ENCODE data around the gene SP140L.
A peak's percentile ranks its signal among the peaks of the same experiment; 100 is the strongest.
"Not testable (repeated sequence)": the region's sequence is repeated elsewhere in the genome, so short reads cannot be mapped to it uniquely, and the experiment has no call there.

The SP140L gene

DNA sequence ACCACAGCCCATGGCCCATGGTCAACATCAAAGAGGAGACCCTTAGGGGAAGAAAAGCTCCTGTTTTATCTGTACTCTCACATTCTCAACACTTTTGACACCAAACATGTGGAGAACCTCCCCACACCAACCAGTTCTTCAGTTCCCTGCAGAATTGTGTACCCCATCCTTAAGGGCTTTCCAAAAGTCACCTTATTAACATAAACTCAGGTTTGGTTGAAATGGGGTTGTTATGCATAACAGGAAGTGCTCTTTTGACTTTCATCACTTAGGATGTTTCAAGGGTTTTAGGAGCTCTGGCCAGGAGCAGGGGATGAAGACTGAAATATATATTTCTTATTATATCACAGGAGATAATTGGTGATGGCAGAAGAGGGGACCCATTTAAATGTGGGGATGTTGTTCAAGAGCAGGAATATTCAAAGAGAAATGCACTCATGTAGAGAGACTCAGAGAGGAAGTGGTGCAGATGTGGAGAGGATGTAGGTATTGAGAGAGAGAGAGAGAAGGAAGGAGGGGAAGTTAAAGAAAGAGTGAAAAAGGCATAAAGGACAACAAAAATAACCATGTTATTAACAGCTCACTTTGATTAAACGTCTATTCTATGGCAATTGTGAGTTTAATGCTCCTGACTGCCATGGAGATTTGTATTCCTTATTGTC lies 35.2 kb downstream of the SP140L start:
- no peak for DNase-seq (ENCODE audit: low read depth in 2 of 2)

DNA sequence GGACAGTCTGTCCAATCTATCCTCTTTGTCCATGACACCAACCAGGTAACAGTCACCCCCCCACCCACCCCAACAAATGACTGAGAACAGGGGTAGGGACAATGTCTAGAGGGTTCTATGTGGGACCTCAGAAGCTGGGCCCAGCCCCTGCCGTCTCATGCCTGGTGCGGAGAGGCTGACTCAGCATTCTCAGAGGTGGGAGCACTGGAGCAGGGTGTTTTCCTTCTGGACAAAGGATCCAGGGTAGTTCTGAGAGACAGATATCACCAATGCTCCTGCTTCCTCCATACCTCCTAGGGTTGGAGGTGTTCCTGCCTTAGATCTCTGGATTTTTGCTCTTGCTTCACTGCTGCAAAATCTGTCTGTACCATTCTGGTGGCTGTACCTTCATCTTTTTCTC lies 55.1 kb downstream of the SP140L start:
- no peak for DNase-seq (ENCODE audit: low read depth in 2 of 2)

DNA sequence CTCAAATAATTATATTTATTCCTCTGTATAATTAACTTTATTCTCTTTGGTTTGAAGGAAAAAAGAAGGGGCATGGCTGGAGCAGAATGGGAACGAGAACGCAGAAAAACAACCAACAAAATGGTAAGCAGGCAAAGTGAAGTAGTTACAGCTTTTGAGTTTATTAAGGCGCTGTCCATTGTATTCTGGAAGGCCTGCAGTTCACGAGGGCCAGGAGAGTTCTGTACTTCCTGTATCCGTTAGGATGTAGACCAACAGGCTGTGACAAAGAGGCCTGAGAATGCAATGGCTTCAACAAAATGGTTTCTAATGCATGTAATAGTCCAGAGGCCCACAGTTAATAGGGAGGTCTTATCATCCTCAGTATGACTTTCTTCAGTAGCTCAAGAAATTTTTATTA lies 56.5 kb downstream of the SP140L start:
- no peak for DNase-seq (ENCODE audit: low read depth in 2 of 2)

DNA sequence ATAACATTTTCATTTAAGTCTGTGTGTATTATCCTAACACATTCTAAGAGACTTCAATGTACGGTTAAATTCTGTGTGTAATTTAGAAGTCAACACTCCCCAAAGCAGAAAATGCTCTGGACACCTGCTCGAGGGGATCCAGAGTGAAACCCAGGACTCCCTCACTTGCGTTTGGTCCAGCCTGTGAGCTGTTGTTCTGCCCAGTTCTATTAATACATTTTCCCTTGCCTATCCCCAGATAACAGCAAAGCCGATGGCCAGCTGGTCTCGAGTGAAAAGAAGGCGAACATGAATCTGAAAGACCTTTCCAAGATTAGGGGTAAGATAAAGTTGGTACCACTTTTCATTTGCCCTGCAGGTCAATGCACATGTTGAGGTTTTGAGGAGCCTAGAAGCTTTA lies 58.0 kb downstream of the SP140L start:
- DNase-seq (ENCODE audit: low read depth in 2 of 2): no peak

DNA sequence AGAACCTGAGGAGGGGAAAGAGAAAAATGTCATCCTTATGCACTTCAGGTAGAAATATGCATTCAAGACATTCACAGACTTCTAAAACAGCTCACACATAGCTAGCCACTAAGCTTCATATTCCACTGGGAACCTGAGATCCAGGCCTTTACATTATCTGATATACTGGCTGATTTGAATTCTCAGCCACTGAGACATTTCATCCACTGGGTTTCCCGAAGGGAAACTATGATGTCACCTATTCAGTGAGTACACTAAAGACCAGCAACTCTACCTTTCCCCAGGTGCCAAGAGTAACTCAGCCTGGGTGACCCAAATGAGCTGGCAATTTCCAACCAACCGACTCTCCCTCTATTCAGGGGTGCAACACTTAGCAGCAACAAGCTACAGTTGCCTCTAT lies 67.3 kb downstream of the SP140L start:
- DNase-seq (ENCODE audit: low read depth in 2 of 2): no peak

DNA sequence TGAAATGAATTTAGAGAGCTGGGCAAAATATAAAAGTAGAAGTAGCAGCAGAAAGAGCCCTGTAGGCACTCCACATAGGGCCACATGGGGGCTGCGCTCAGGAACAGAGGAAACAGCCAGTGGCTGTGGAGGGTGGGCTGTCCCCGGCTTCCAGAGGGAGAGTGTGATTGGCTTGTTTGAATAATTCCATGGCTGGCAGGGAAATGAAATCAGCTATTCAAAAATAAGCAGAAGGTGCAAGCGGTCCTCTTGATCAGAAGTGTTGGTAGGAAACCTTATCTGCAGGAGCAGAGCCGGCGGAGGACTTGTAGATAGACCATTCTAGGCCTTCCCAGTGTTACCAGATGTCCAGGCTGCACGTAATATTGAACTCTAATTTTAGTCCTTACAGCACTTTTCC lies 71.7 kb downstream of the SP140L start:
- not testable (repeated sequence) for DNase-seq (ENCODE audit: low read depth in 2 of 2)

DNA sequence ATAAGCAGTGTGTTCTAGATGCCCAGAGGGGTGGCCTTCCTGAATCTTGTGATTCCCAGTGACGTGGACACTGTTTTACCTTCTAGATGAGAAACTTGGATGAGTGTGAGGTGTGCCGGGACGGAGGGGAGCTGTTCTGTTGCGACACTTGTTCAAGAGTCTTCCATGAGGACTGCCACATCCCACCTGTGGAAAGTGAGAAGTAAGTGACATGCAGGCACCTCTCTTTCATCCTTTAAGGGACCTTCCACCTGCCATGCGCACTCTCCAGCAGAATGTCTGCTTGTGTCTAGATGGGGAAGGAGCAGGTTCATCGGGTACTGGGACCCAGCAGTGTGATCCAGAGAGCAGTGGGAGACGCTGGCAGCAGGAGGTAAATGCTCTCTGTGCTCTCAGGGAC lies 73.0 kb downstream of the SP140L start:
- DNase-seq (ENCODE audit: low read depth in 2 of 2): no peak

DNA sequence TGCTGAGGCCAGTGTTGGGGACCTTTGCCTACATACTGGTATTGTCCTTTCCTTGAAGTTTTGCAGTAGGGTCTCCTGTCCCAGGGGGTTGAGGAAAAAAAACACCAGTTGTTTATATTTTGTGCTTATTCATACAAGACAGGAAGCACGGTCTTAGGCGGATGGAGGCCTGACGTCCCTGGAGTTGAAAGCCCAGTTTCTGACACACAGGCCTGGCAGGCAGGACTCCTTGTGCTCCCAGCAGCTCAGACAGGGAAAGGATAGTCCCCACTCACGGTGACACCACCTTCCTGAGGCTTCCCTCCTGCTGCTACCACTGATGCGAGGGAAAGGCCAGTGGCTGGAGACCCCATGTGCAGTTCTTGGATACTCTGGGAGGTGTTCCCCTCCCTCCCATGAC lies 73.5 kb downstream of the SP140L start:
- DNase-seq (ENCODE audit: low read depth in 2 of 2): no peak

DNA sequence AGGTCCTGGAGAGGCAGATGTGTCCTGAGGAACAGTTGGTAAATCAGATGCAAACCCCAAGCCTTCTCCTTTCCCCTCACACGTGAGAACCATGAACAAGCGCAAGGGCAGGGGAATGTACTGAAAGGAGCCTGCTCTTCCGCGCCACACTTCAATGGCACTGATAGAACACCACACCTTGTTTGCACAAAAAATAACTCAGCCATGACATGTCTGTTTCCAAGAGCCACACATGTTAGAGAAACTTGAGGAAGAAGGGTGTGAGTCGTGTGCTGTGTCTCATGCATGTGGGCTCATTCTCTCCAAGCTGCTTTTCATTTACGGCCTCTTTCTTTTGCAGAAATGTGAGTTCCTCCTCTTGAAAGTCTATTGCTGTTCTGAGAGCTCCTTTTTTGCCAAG lies 74.0 kb downstream of the SP140L start:
- DNase-seq (ENCODE audit: low read depth in 2 of 2): not testable (repeated sequence)

DNA sequence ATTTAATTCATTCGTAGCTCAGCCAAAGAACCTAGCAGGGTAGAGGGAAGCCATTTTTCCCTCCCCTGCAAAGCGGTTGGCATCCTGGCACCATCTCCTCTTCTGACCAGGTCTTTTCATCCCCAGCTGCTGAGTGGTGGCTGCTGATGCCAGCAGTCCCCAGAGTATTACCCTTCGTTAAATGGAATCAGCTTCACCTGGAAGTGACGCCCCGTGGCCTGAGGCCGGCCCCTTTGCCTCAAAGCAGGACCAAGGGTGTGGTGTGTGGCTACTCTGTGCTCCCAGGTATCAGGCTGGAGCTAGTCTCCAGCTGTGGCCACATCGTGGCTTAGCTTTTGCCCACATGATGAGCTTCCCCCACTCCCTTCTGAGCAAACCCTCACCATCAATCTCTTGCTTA lies 76.8 kb downstream of the SP140L start:
- DNase-seq (ENCODE audit: low read depth in 2 of 2): no peak

DNA sequence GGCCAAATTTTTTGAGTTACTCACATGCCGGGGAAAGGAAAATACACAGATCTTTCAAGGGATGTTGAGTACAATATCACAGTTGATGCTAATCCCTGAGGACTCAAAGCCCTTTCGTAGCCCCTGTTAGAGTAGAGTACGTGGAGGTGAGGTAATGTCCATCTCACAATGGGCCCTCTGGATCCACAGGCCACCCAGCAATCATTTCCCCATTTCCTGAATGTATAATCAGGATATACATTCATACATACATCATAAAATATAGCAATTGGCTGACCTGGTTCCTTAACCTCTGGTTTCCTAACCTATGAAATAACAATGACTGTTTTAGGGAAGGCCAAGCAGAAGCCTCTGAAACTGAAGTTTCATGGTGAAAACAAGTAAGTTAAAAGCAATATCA lies 78.8 kb downstream of the SP140L start:
- no peak for DNase-seq (ENCODE audit: low read depth in 2 of 2)

DNA sequence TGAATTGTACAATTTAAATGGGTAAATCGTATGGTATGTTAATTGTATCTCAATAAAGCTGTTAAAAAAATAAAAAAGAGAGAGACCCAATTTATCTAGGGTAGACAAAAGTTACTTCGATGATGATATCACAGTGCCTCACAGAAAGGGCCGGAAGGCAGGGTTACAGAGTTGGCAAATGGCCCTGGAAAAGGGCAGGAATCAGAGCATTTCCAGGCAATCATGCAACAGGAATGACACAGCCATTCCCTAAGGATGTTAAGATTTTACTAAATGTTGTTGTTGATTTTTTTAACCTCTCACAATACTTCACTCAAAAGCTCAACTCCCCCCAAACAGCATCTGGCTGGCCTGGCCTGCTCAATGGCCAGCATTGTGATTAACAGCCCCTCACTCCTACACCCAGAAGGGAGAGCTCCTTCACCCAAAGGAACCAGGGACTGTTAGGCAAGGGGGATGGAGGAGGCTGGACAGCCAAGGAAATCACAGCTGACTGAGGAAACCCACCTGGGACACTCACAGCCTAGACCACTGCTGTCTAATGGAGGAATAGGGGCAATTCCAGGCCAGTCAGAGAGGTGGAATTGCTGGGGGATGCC lies 81.3 kb downstream of the SP140L start:
- DNase-seq (ENCODE audit: low read depth in 2 of 2): no peak

DNA sequence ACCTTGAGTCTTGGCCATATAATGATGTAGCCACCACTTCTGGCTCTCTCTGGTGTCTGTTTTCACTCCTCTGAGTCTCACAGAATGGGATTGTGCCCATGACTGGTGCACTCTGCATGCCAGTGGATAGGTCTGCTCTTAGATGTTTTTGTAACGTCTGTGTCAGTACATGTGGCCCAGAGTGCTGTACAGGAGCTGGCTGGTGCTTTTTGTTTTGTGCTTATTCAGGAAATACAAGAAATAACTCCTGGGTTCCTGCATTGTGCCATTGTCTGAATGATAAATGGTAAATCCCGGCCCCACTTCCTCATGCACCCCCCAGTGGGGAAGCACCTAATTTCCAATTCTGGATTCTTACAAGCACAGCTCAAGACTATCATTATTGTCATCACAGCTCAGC lies 82.3 kb downstream of the SP140L start:
- not testable (repeated sequence) for DNase-seq (ENCODE audit: low read depth in 2 of 2)

DNA sequence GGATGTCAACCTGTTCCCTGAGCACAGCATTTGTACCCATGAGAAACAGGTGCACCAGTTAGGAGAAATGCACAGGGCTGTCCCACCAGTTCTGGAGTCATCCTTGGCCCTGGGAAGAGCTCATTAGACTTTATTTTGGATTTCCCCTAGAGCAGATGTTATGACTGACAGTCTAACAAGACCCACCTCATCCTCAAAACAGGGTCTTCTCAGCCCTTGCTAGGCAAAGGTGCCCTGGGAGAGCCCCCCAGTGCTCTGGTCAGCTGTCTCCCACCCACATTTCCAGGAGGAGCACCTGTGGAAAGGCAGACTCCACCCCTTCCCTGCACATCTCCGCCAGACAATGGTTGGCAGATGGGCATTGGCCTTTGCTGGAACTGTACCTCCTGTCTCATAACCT lies 83.3 kb downstream of the SP140L start:
- DNase-seq (ENCODE audit: low read depth in 2 of 2): no peak

DNA sequence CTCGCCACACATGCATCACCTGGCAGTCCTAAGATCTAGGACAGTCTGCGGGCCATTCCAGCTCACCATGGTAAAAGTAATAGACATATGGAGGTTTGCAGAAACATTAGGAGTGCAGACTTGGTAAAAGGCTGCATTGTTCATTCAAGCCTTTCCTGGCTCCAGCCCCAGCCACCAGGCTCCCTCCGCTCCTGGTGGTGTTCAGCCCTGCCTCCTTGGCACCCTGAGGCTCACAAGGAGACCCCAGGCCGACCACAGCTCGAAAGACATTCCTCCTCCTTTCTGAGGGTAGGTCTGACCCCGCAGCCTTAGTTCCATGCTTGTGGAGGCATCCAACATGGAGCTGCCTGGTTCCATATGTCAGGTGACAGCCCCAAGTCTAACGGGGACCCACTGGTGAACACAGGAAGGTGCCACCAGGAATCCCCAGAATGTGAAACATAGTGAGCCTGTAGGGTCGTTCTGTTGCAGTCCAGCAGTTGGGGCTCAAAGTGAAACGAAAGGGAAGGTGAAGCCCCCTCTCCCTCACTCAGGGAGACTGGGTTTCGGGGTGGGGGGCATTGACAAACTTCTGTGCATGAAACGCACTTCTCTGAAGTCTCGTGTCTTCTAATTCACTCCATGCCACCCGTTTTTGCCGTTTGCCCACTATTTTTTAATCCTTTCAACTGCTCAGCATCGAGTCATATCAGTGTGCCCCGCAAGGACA lies 84.0 kb downstream of the SP140L start:
- DNase-seq (ENCODE audit: low read depth in 2 of 2): no peak

DNA sequence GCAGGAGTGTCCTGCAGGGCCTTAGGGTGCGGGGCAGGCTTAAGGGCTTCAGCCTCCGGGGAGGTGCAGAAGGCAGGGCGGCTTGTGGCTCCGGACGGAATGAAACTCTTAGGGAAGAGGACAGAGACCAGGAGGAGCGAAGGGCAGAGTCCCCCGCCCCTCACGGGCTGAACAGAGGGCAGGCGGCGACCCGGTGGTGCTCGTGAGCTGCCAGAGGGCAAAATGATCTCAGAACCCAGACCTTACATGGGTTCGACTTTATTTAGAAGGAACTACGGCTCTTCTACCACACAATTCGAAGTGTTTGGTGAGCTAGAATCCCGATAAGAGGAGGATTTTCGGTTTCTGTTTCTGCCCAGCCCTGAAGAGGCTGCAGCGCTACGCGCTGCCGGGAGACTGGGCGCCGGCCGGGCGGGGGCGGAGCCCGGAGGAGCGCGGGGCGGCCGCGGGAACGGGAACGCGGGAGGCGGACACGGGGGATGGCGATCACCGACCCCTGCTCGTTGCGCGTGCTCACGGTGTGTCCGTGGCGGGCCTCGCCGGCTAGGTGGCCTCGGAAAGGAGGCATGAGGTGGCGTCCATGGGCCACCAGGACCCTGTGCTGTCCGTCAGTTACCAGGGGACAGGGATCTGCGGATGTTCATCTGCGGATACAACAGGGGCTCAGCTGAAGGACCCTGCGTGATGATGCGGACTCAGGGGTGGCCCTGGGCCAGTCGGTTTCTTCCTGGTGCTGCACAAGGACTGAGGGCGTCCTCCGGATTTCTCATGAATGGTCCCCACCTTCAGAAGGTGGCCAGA lies 84.8 kb downstream of the SP140L start:
- DNase-seq (ENCODE audit: low read depth in 2 of 2): peak; percentile 42 to 52

DNA sequence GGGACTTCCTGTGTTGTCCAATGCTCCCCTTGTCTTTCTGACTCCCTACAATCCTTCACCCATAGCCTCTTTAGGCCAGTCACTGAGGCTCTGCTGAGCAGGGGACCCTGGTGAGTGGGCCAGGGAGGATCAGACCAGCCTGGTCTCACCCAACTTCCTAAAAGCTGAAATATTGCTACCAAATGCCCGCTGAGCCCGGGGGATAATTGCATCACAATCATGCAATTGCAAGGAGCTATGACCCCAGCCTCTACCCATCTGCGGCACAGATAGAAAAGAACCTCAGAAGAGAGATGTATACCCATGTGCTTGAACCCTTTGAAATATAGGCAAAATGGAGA lies 85.3 kb downstream of the SP140L start:
- no peak for DNase-seq (ENCODE audit: low read depth in 2 of 2)

DNA sequence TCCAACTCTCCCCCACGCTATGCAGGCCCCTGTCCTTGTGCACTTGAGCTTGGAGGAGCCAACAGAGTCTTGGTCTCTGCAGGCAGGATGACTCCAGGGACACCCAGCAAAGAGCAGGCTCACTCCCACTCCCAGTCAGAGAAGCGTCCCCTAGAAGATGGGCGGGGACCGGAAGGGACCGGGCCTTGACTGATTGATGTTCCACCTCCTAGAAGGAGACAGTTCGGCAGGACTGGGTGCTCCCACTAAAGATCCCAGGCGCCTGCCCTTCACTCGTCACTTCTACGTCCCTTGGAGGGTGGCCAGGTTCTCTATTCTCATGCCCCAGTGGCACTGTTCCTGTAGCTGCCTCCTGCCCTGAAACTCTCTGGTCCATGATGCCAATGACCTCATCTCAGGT lies 85.9 kb downstream of the SP140L start:
- no peak for DNase-seq (ENCODE audit: low read depth in 2 of 2)

DNA sequence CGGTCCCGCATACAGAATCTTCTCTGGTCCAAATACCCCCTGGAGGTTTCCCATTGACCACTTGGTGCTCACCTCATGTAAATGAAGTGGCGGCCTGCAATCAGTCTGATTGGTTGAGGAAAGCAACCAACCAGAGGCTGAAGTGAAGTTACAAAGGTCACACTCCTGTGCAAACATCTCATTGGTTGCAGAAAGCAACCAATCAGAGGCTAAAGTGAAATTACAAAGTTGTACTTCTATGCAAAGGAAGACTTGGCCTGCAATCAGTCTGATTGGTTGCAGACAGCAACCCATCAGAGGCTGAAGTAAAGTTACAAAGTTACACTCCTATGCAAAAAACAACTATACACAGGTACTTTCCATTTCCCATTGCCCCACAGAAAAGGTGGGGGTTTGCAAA lies 86.5 kb downstream of the SP140L start:
- DNase-seq (ENCODE audit: low read depth in 2 of 2): no peak

DNA sequence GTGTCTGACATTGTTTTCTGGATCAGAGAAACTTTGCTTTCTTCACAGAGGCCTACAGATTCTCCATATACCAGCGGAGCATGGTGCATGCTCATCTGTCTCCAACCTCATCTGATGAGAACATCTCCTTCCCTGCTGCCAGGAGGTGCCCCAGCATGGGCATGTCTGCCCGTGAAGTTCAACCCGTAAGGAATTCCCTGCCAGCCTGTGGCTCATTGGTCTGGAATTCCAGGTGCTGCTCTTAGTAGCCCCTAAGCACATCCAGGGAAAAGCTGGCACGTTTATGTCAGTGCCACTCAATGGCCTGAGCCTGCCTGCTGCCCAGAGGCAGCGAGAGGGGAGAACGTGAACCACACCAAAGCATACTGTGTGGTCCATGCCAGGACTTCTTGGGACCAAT lies 87.3 kb downstream of the SP140L start:
- DNase-seq (ENCODE audit: low read depth in 2 of 2): no peak

DNA sequence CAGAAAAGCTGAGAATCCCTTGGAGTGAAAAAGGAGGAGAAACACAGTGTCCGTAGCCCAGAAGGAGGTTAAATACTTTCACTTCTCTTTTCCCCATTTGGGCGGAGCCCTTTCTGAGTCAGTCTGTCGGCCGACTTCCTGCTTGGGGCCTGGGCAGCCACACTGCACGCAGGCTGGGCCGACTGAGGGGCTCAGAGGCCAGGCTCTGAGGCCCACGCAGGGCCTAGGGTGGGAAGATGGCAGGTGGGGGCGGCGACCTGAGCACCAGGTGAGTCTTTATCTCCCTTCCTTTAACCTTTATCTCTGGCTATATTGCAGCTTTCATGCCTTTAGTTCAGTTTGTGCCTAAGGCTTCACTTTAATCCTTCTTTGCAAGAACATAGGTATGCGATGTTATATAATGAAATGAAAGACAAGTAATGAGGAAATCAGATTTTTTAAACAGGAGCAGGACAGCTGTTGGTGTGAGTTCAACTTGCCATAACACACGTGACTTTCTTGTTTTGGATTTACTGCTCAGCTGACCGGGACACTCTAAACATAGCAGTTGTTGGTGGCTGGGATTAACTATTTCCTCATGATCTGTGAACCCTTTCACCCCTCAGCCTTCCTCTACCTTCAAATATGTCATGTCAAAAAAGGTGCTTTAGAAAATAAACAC lies 89.2 kb downstream of the SP140L start, which contains the start of gene SP100:
Gene SP100 (plus strand): TSS at position 141 of the 661 bp plus-strand sequence. CDS start 96 bp downstream, at position 237.
- peak; percentile 55 to 69 for DNase-seq (ENCODE audit: low read depth in 2 of 2)

DNA sequence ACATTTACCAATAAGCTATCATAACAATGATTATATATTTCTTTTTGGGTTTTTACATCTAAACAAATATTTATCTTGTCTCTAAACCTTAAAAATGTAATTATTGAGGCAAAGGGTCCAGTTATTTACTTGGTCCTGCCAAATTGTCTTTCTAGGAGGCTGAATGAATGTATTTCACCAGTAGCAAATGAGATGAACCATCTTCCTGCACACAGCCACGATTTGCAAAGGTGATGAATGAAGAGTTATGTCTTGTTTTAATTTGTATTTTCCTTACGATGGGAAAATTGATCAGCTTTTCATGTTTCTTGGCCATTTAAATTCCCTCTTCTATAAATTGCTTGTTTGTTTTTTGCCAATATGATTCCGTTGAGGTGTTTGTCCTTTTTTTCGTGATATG lies 90.4 kb downstream of the SP140L start:
- no peak for DNase-seq (ENCODE audit: low read depth in 2 of 2)
